NCI-H2081 (cell line): ENCODE measurements around the gene WDFY1.
A peak's percentile ranks its signal among the peaks of the same experiment; 100 is the strongest.

Experiments used
- DNase-seq, 2 experiments: peaks; one replicate each; lab custom pipeline; 2025; lab: John Stamatoyannopoulos, UW

WDFY1 gene

GRCh38 chr2:223944703-223945531 is at the start of gene WDFY1:
TSS of gene WDFY1 (minus strand) at chr2:223945335. CDS start at chr2:223945284, 51 bp downstream.
- peak; percentile 76 to 89 for DNase-seq

GRCh38 chr2:223994562-223995162 is 49.5 kb upstream of the WDFY1 start:
- no peak for DNase-seq

GRCh38 chr2:223993634-223994232 is 48.6 kb upstream of the WDFY1 start:
- DNase-seq, result peak; percentile 53 to 68

DNA sequence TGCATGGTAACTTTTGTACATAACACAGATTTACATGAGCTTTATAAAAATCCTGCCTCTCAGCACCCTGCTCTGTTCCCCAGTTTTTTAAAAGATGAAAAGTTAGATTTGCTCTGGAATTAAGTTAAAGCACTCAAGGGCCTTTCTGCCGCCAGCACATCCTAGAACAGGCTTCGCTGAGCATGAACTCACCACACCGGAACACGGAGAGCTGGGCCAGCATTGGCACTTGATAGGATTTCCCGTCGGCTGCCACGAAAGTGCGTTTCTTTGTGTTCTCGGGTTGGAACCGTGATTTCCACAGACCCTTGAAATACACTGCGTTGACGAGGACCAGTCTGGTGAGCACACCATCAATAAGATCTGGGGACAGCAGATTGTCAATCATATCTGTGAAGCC is 46.5 kb upstream of the WDFY1 start:
- DNase-seq, result no peak

GRCh38 chr2:223989856-223990232 is 44.7 kb upstream of the WDFY1 start:
- DNase-seq, result no peak

GRCh38 chr2:223989206-223989855 is 44.2 kb upstream of the WDFY1 start:
- no peak for DNase-seq

DNA sequence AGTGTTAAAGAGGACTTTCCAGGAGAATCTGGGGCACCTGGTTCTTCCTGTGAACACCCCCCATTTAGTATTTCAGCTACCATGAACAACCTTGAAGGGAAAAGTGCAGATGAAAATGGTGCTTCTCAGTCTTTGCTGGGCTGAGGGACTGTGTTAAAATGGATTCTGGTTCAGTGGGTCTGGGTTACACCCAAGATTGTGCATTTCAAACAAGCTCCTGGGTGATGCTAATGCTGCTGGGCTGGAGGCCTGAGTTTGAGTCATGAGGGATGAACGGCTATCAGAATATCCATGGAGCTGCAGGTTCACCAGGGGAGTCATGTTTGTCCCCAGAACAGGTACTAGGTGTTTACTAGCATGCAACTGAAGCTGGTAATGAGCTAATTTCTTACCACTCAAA is 36.1 kb upstream of the WDFY1 start:
- DNase-seq, result no peak

DNA sequence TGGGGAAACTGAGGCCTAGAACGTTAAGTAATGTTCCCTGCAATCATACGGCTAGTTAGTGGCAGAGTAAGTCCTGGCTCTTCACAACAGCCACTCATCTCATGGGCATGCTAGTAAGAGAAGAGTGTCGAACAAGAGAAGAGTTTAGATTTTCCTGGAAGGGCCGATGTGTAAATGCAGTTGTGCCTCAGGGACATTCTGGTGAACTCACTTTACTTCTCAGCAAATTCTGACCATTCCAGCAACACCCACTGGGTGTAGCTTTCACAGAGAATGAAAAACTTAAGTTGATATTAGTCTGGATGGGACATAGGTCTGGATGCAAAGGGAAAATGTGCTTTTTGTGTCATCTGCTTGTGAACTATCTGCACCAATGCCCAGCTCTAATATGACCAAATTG is 35.7 kb upstream of the WDFY1 start:
- no peak for DNase-seq

- DNase-seq, result no peak
Observed at GRCh38 chr2:223980397-223980735, 35.2 kb upstream of the WDFY1 start.

GRCh38 chr2:223979730-223980396 is 34.7 kb upstream of the WDFY1 start:
- DNase-seq, result no peak

- DNase-seq, result no peak
Observed at GRCh38 chr2:223978451-223978850, 33.3 kb upstream of the WDFY1 start.

DNA sequence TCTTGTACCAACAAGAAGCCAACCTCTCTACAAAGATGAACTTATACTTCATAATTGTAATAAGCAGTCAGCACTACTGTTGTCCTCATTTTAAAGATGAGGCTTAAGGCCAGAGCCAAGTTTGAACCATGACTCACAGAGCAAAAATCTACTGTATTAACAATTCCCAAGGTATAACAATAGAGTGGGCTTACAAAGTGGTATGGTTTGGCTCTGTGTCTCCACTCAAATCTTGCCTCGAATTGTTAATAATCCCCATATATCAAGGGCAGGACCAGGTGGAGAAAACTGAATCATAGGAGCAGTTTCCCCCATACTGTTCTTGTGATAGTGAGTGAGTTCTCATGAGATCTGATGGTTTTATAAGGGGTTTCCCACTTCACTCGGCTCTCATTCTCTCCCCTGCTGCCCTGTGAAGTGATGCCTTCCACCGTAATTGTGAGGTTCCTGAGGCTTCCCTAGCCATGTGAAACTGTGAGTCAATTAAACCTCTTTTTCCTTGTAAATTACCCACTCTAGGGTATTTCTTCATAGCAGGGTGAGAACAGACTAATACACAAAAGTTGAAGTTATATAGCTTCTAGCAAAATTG is 31.6 kb upstream of the WDFY1 start:
- DNase-seq, result no peak

GRCh38 chr2:223973606-223974005 is 28.5 kb upstream of the WDFY1 start:
- DNase-seq, result no peak

- no peak for DNase-seq
Observed at GRCh38 chr2:223972656-223973102, 27.5 kb upstream of the WDFY1 start.

DNA sequence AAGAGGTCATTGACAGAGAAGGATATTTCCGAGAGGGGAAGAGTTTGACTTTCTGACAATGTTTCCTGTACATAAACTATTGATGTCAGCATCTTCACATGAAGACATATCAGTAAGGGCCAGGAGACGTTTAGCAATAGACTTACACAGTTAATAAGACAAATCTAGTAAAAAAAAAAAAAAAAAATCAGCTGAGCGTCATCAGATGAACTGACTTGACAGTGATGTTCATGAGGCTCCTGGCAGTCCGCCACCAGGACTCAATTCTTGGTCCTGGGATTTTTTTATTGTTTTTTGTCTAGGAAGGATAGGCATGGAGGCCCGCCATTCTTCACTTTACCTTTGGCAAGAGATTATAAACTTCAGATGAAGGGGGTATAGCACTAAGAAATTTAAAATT is 26.6 kb upstream of the WDFY1 start:
- DNase-seq, result no peak

DNA sequence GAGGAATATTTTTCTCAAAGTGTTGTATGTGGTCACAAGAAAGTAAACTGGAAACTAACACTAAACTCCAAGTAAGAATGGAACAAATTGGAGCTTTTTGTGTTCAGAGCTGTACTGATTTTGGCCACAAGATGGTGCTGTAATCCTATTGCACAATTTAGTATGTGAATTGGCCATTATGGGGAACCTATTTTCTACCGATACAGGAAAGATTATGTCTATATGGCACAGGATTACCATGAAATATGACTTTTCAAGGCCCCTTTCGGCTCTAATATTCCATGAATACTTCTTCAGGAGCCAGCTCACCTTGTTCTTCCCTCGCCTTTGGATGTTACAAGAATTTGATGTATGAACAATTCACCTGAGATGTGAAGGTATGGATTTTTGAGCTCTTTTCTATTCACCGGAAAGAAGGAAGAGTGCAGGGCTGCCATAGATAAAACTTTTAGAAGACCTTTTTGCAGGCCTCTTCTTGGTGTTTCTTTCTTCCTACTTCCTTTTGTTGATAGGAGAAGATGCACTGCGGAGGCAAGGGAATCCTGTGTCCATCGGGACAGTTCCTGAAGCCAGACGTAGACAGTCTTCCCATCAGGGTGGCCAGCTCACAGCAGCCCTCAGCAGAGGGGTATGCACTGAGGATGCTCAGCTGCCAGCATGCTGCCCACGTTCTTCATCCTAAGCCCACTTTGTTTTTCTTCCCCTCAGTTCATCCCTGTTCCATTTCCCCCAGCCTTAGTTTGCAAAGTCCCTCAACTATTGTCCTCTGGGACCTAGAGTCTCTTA is 25.4 kb upstream of the WDFY1 start:
- peak; percentile 32 to 35 for DNase-seq

DNA sequence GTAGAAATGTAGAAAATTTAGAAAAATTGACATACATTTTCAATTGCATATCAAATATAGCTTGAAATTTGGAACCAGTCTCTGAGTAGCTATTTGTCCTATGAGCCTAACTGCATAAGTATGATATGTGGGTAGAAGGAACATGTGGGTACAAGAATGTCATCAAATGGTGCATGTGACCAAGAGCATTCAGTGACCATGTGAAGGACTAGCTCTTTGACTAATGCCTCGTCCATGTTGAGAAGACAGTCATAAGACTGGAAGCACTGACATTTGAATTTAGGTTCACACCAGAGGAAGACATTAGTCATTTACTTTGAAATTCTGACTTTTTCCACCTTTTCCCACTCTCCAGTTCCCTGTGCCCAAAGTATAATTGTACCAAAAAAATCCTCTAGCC is 24.7 kb upstream of the WDFY1 start:
- DNase-seq, result no peak

GRCh38 chr2:223969315-223969714 is 24.2 kb upstream of the WDFY1 start:
- no peak for DNase-seq

DNA sequence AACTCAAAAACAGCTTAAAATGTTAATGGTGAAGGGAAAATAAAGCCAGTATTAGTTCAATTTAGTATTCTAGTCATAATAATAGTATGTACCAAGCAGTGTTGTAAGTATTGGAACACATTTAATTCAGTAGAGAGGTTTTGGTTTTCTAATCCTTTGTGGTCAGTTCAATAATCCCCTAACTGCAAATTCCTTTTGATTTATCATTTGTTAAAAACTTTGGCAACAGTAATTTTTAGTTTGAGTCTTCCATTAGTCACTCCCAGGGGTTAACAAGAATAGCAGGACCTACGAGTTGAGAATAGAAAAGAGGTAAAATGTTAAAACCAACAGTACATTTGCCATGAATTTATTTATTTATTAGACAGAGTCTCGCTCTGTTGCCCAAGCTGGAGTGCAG is 22.8 kb upstream of the WDFY1 start:
- no peak for DNase-seq

DNA sequence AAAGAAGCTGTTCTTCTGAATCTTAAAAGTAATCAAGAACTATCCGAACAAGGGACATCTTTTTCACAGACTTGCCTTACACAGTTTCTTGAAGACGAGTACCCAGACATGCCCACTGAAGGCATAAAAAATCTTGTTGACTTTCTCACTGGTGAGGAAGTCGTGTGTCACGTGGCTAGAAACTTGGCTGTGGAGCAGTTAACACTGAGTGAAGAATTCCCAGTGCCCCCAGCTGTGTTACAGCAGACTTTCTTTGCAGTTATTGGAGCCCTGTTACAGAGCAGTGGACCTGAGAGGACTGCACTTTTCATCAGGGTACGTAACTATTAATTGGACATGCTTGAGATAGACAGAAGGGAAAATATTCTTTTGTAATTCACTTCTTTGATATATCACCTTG is 14.6 kb upstream of the WDFY1 start:
- no peak for DNase-seq
